Neuronal stem cell (in vitro differentiated cells): ENCODE measurements around the gene IFT80.

Source experiments
- DNase-seq: peaks from one replicate; pipeline ENCODE4 v3.0.0-alpha.2; 2013; ENCODE audit warnings: low spot score
- H2AFZ ChIP-seq: one replicate; pipeline ENCODE4 v1.6.1; 2013; ENCODE audit warnings: mild to moderate bottlenecking, low read length, inconsistent platforms
- H2AK5ac ChIP-seq: 2 replicates; pipeline ENCODE4 v1.6.1; 2013; ENCODE audit warnings: low read depth, mild to moderate bottlenecking, inconsistent platforms, low read length, moderate library complexity, mixed read lengths
- H2BK120ac ChIP-seq: 2 replicates; pipeline ENCODE4 v1.6.1; 2013; ENCODE audit warnings: low read depth, mild to moderate bottlenecking, inconsistent platforms, low read length, moderate library complexity, mixed read lengths
- H2BK12ac ChIP-seq: one replicate; pipeline ENCODE4 v1.6.1; 2013; ENCODE audit warnings: low read length, inconsistent platforms
- H2BK15ac ChIP-seq: 2 replicates; pipeline ENCODE4 v1.6.1; 2013; ENCODE audit warnings: mild to moderate bottlenecking, low read length, inconsistent platforms, mixed read lengths
- H2BK5ac ChIP-seq: one replicate; pipeline ENCODE4 v1.6.1; 2013; ENCODE audit warnings: inconsistent platforms, mild to moderate bottlenecking, low read length, moderate library complexity
- H3K14ac ChIP-seq: one replicate; pipeline ENCODE4 v1.6.1; 2013; ENCODE audit warnings: low read length, inconsistent platforms
- H3K18ac ChIP-seq: 2 replicates; pipeline ENCODE4 v1.6.1; 2013; ENCODE audit warnings: low read length, inconsistent platforms
- H3K23ac ChIP-seq: 2 replicates; pipeline ENCODE4 v1.6.1; 2013; ENCODE audit warnings: low read depth, mild to moderate bottlenecking, mixed read lengths, low read length, inconsistent platforms; ENCODE audit not compliant: poor library complexity
- H3K27ac ChIP-seq: replicated peaks from 3 replicates; pipeline ENCODE4 v1.5.1; 2013; ENCODE audit warnings: low read length, inconsistent platforms
- H3K27me3 ChIP-seq, 3 experiments: 2 replicates each; pipeline ENCODE4 v1.6.1; 2013; ENCODE audit warnings: low read length in 3 of 3, mild to moderate bottlenecking in 2 of 3, inconsistent platforms in 1 of 3, low read depth in 1 of 3, mixed read lengths in 1 of 3, moderate library complexity in 1 of 3; ENCODE audit not compliant: control insufficient read depth in 3 of 3, insufficient read depth in 3 of 3
- H3K36me3 ChIP-seq, 2 donors: replicated peaks in 1 of 2; 2 replicates each; pipeline ENCODE4 v1.6.1; 2013; ENCODE audit warnings: low read length in 2 of 2; ENCODE audit not compliant: control insufficient read depth in 2 of 2, insufficient read depth in 2 of 2
- H3K4ac ChIP-seq: 2 replicates; pipeline ENCODE4 v1.6.1; 2013; ENCODE audit warnings: inconsistent platforms, mild to moderate bottlenecking, low read length, moderate library complexity
- H3K4me1 ChIP-seq, 2 donors: 1 replicate in 1 of 2; 2 replicates in 1 of 2; pipeline ENCODE4 v1.6.1; 2013; ENCODE audit warnings: low read length in 2 of 2, low read depth in 1 of 2; ENCODE audit not compliant: control insufficient read depth in 2 of 2, insufficient read depth in 1 of 2
- H3K4me2 ChIP-seq: one replicate; pipeline ENCODE4 v1.6.1; 2013; ENCODE audit warnings: mild to moderate bottlenecking, low read length, inconsistent platforms; ENCODE audit not compliant: insufficient read depth, poor library complexity, severe bottlenecking
- H3K4me3 ChIP-seq, 2 donors: 2 replicates each; pipeline ENCODE4 v1.5.1; 2013; ENCODE audit warnings: low read length in 2 of 2, mild to moderate bottlenecking in 2 of 2, inconsistent platforms in 1 of 2, moderate library complexity in 1 of 2
- H3K79me1 ChIP-seq: one replicate; pipeline ENCODE4 v1.6.1; 2013; ENCODE audit warnings: low read depth, mild to moderate bottlenecking, inconsistent platforms, low read length, moderate library complexity
- H3K9ac ChIP-seq: one replicate; pipeline ENCODE4 v1.6.1; 2013; ENCODE audit warnings: mild to moderate bottlenecking, low read depth, low read length, inconsistent platforms; ENCODE audit not compliant: poor library complexity
- H3K9me3 ChIP-seq, 2 donors: replicated peaks in 1 of 2; 2 replicates each; pipeline versions ENCODE3 to v1.6.1; 2013; ENCODE audit warnings: low read length in 2 of 2, mild to moderate bottlenecking in 2 of 2, inconsistent platforms in 1 of 2, low read depth in 1 of 2, mixed read lengths in 1 of 2, moderate library complexity in 1 of 2; ENCODE audit not compliant: control insufficient read depth in 2 of 2, insufficient read depth in 1 of 2
- H4K8ac ChIP-seq: one replicate; pipeline ENCODE4 v1.6.1; 2013; ENCODE audit warnings: low read depth, mild to moderate bottlenecking, inconsistent platforms, low read length, moderate library complexity
- H4K91ac ChIP-seq: one replicate; pipeline ENCODE4 v1.6.1; 2013; ENCODE audit warnings: low read length, low read depth, mild to moderate bottlenecking, inconsistent platforms; ENCODE audit not compliant: poor library complexity
- WGBS, 2 donors: extraction: QIAGEN DNeasy Blood & Tissue Kit; methylation state at CpG; one replicate each; pipeline ENCODE4 v1.1.7; 2013; ENCODE audit warnings: missing lambda C conversion rate in 2 of 2, mixed read lengths in 1 of 2; ENCODE audit not compliant: insufficient read length in 2 of 2, insufficient replicate concordance in 1 of 2; ENCODE audit errors: extremely low coverage in 2 of 2; 5-methylcytosine and 5-hydroxymethylcytosine counted together

IFT80 gene

DNA sequence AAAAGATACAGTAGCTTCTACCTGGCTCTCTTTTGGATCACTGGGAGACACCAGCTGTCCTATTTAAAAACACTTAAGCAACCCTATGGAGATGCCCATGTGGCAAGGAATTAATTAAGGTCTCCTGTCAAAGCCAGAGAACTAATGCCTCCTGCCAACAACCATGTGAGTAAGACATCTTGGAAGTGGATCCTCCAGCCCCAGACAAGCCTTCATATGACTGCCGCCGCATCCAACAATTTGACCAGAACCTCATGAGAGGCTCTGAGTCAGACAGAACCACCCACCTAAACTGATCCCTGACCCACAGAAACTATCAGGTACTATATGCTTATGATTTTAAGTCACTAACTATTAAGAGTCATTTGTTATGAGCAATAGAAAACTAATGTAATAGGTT lies 22.3 kb downstream of the IFT80 start:
- Histone ChIP-seq H3K4me3 (no peak overlapping the region), H2BK5ac (no peak overlapping the region), H2BK120ac (no peak overlapping the region), H3K9me3 (peaks cover 0 to 3% of the 10 kb centered on the region in 2 donors), H3K36me3 (peaks cover 2 to 76% of the 10 kb centered on the region in 2 donors), H3K27me3 (no peaks in the 10 kb centered on the region), H2AFZ (no peak overlapping the region), H3K9ac (no peak overlapping the region), H4K8ac (no peak overlapping the region), H3K23ac (no peak overlapping the region), H3K14ac (no peak overlapping the region), H2AK5ac (no peak overlapping the region), H4K91ac (no peak overlapping the region), H3K4me1 (no peaks in the 10 kb centered on the region), H2BK15ac (no peak overlapping the region), H3K27ac (no peak overlapping the region), H3K4ac (no peak overlapping the region), H3K79me1 (no peaks in the 10 kb centered on the region), H3K18ac (no peak overlapping the region), H3K4me2 (no peak overlapping the region), H2BK12ac (no peak overlapping the region)
- no peak for DNase-seq
- WGBS, 2 donors = no CpG with 5 or more reads among the region's 2 CpGs

DNA sequence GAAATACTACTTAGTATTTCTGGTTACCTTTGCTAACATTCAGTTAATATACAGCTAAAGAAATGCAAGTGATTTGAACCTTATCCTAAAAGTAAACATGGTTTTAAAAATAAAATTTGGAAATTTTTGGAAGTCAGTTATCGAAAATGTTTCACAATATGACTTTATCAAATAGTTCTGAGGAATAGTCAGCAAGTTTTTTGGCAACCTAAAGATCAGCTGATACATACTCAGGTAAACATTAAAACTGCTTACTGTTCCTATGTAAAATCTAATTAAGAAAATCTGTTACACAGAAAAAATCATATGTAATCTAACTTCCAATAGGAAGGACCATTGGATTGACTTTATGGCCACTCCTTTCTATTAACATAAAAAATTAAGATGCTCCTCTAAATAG lies 24.1 kb downstream of the IFT80 start:
- Histone ChIP-seq H2AFZ (no peak overlapping the region), H2BK120ac (no peak overlapping the region), H3K79me1 (no peaks in the 10 kb centered on the region), H3K4me3 (no peak overlapping the region), H3K9ac (no peak overlapping the region), H4K91ac (no peak overlapping the region), H3K14ac (no peak overlapping the region), H2BK15ac (no peak overlapping the region), H2BK5ac (no peak overlapping the region), H2BK12ac (no peak overlapping the region), H3K23ac (no peak overlapping the region), H3K36me3 (peaks cover 2 to 66% of the 10 kb centered on the region in 2 donors), H3K4me2 (no peak overlapping the region), H3K4ac (no peak overlapping the region), H4K8ac (no peak overlapping the region), H3K4me1 (no peaks in the 10 kb centered on the region), H3K18ac (no peak overlapping the region), H2AK5ac (no peak overlapping the region), H3K27ac (no peak overlapping the region), H3K27me3 (no peaks in the 10 kb centered on the region), H3K9me3 (peaks cover 0 to 3% of the 10 kb centered on the region in 2 donors)
- no CpG with 5 or more reads among the region's 1 CpG for WGBS, 2 donors
- DNase-seq = no peak

DNA sequence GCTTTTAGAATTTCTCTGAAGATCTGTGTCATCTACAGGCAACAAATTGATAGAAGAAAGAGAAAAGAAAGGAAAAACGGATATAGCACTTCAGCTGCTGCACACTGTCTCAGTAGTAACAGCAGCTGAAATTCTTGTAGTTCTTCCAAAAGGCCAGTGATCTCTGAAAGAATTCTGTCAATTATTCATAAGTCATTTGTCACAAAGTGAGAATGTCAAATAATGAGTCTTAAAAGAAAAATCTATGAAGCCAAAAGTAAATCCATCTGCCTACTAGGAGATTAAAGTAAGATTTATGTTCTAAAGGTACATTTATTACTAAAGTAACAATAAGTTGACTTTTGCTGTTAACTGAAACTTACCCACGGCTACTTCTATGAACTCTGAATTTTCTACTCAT lies 24.6 kb downstream of the IFT80 start:
- H3K27me3 ChIP-seq = no peaks in the 10 kb centered on the region
- H3K4ac ChIP-seq = no peak overlapping the region
- no peak overlapping the region for H3K14ac ChIP-seq
- no peak for DNase-seq
- H3K36me3 ChIP-seq = peaks cover 2 to 62% of the 10 kb centered on the region in 2 donors
- H3K4me3 ChIP-seq = no peak overlapping the region
- H2AFZ ChIP-seq = no peak overlapping the region
- H2BK5ac ChIP-seq = no peak overlapping the region
- H3K4me1 ChIP-seq = no peaks in the 10 kb centered on the region
- H3K18ac ChIP-seq = no peak overlapping the region
- H2BK120ac ChIP-seq = no peak overlapping the region
- no peak overlapping the region for H2AK5ac ChIP-seq
- no peak overlapping the region for H4K8ac ChIP-seq
- no peak overlapping the region for H4K91ac ChIP-seq
- no CpG with 5 or more reads among the region's 2 CpGs for WGBS, 2 donors
- H2BK15ac ChIP-seq = no peak overlapping the region
- no peak overlapping the region for H3K9ac ChIP-seq
- H3K9me3 ChIP-seq = peaks cover 0 to 3% of the 10 kb centered on the region in 2 donors
- H2BK12ac ChIP-seq = no peak overlapping the region
- no peaks in the 10 kb centered on the region for H3K79me1 ChIP-seq
- H3K23ac ChIP-seq = no peak overlapping the region
- no peak overlapping the region for H3K4me2 ChIP-seq
- no peak overlapping the region for H3K27ac ChIP-seq

DNA sequence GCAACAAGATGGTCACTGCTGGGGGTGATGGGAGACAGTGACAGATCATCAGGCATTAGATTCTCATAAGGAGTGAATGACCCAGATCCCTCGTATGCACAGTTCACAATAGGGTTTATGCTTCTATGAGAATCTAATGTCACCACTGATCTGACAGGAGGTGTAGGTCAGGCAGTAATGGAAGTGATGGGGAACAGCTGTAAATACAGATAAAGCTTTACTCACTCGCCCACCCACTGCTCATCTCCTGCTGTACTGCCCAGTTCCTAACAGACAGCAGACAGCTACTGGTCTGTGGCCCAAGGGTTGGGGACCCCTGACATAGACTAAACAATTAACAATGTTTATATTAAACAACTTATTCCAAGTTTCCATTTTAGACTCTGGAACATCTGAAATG lies 25.4 kb downstream of the IFT80 start:
- Histone ChIP-seq H2AFZ (no peak overlapping the region), H2BK12ac (no peak overlapping the region), H2BK120ac (no peak overlapping the region), H3K4me2 (no peak overlapping the region), H2BK5ac (no peak overlapping the region), H3K23ac (no peak overlapping the region), H4K8ac (no peak overlapping the region), H2AK5ac (no peak overlapping the region), H3K4me1 (no peaks in the 10 kb centered on the region), H3K27ac (no peak overlapping the region), H3K18ac (no peak overlapping the region), H3K14ac (no peak overlapping the region), H3K79me1 (no peaks in the 10 kb centered on the region), H3K9me3 (peaks cover 0 to 3% of the 10 kb centered on the region in 2 donors), H3K36me3 (peaks cover 2 to 63% of the 10 kb centered on the region in 2 donors), H4K91ac (no peak overlapping the region), H3K4me3 (no peak overlapping the region), H2BK15ac (no peak overlapping the region), H3K27me3 (no peaks in the 10 kb centered on the region), H3K9ac (no peak overlapping the region), H3K4ac (no peak overlapping the region)
- no CpG with 5 or more reads among the region's 2 CpGs for WGBS, 2 donors
- DNase-seq = no peak
